Measurements from ENCODE around the gene UGT1A9. TPM values are rescaled to one million over a fixed set of nuclear protein-coding genes. Genes with fewer than 3 reads are reported as not detected.

The UGT1A9 gene
- total RNA-seq, 2 donors from 2014 or later: not detected

DNA sequence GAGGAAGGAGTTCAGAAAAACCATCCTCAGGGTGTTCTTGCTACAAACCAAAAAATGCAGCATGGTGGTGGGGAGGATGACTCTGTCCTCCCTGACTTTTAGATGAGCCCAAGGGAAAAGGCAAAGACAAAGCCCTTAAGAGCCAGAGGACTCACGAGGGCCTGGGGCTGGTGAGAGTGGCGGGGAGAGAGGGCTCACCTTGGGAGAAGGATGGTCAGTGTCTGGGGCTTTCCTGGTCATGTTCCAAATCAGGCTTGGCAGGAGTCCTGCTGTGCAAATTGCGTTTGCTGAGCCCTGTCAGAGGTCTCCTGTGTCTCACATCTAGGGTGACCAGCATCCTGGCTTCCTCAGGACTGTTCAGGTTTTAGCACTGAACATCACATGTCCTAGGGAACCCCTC lies 93.1 kb downstream of the UGT1A9 start:
- no peak for ATAC-seq
- no peaks in the 10 kb centered on the region for H3K36me3 Mint-ChIP-seq

GRCh38 chr2:233766416-233766815 lies 94.7 kb downstream of the UGT1A9 start:
- no peaks in the 10 kb centered on the region for H3K36me3 Mint-ChIP-seq
- H3K9me3 Mint-ChIP-seq: no peaks in the 10 kb centered on the region
- no peak overlapping the region for H3K27ac Mint-ChIP-seq
- no peak for DNase-seq (ENCODE audit: low spot score in 2 of 2)
- ATAC-seq: no peak

More for the DNA sequence above, 93.1 kb downstream of the UGT1A9 start:
- no peak for DNase-seq (ENCODE audit: low spot score in 2 of 2)
- Mint-ChIP-seq H3K9me3 (no peaks in the 10 kb centered on the region), H3K27ac (no peak overlapping the region)

- no peaks in the 10 kb centered on the region for H3K36me3 Mint-ChIP-seq
- H3K27ac Mint-ChIP-seq: no peak overlapping the region
- ATAC-seq: no peak
- H3K9me3 Mint-ChIP-seq: no peaks in the 10 kb centered on the region
- no peak for DNase-seq (ENCODE audit: low spot score in 2 of 2)
Measured at GRCh38 chr2:233768076-233768475, 96.4 kb downstream of the UGT1A9 start.

DNA sequence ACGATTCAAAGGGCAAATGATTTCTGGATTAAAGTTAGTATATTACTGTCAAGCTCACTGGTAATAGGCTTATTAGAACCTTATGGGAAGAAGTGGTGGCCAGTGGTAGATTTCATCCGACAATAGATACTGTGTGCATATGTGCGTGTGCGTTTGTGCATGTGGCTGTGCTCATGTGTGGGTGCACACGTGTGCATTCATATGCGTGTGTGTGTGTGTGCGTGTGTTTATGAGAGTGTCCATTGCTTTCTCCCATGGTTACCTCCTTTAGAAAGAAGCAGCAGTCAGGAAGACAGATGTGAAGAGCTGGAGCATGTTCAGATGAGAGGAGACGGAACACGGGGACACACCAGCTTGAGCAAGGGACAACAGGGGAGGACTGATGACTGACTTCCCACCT lies 97.6 kb downstream of the UGT1A9 start:
- ATAC-seq: no peak
- H3K27ac Mint-ChIP-seq: no peak overlapping the region
- DNase-seq (ENCODE audit: low spot score in 2 of 2): no peak
- no peaks in the 10 kb centered on the region for H3K36me3 Mint-ChIP-seq
- H3K9me3 Mint-ChIP-seq: no peaks in the 10 kb centered on the region

- Mint-ChIP-seq H3K27ac (no peak overlapping the region), H3K36me3 (peaks cover 12 to 20% of the 10 kb centered on the region in 2 donors), H3K9me3 (peaks cover 12% of the 10 kb centered on the region in 2 donors)
- DNase-seq (ENCODE audit: low spot score in 2 of 2) (no peak), ATAC-seq (no peak)
Measured at GRCh38 chr2:233772153-233772552, 100.5 kb downstream of the UGT1A9 start.

- Mint-ChIP-seq H3K36me3 (peaks cover 14 to 22% of the 10 kb centered on the region in 2 donors), H3K9me3 (peaks cover 12% of the 10 kb centered on the region in 2 donors), H3K27ac (no peak overlapping the region)
- ATAC-seq (no peak), DNase-seq (ENCODE audit: low spot score in 2 of 2) (no peak)
Measured at GRCh38 chr2:233772583-233772982, 100.9 kb downstream of the UGT1A9 start.

GRCh38 chr2:233773854-233774253 lies 102.2 kb downstream of the UGT1A9 start:
- peaks cover 12% of the 10 kb centered on the region in 2 donors for H3K9me3 Mint-ChIP-seq
- no peak overlapping the region for H3K27ac Mint-ChIP-seq
- ATAC-seq (no peak), DNase-seq (ENCODE audit: low spot score in 2 of 2) (no peak)
- peaks cover 19 to 22% of the 10 kb centered on the region in 2 donors for H3K36me3 Mint-ChIP-seq

GRCh38 chr2:233775414-233775813 lies 103.7 kb downstream of the UGT1A9 start:
- Mint-ChIP-seq H3K36me3 (peaks cover 19 to 22% of the 10 kb centered on the region in 2 donors), H3K9me3 (peaks cover 12 to 17% of the 10 kb centered on the region in 2 donors), H3K27ac (no peak overlapping the region)
- no peak for ATAC-seq
- no peak for DNase-seq (ENCODE audit: low spot score in 2 of 2)

GRCh38 chr2:233778030-233778429 lies 106.3 kb downstream of the UGT1A9 start, which contains the start of gene MROH2A:
MROH2A (plus strand) TSS chr2:233778330; CDS start chr2:233779359, 1,029 bp downstream.
- peaks cover 12 to 17% of the 10 kb centered on the region in 2 donors for H3K9me3 Mint-ChIP-seq
- ATAC-seq (no peak), DNase-seq (ENCODE audit: low spot score in 2 of 2) (no peak)
- no peak within 1 kb of the TSS for H3K27ac Mint-ChIP-seq
- peaks cover 19 to 22% of the 10 kb centered on the region in 2 donors for H3K36me3 Mint-ChIP-seq

DNA sequence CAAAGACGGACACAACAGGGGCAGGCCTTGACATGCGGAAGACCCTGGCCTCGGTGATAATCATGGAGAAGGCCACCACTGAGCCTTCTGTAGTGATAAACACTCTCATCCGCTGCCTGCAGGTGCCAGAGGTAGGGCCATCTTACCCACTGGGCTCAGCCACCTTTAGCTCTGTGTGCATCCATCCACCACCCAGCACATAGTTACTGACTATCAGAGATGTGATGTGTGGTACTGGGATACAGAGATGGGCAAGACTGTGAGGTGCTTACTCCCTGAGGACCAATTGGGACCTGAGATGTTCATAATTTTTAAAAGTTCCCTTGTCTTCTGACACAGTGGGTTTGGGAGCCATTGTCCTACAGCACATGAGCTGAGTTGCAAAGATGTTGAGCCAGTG lies 108.0 kb downstream of the UGT1A9 start:
- H3K9me3 Mint-ChIP-seq: peaks cover 12 to 17% of the 10 kb centered on the region in 2 donors
- H3K36me3 Mint-ChIP-seq: peaks cover 19 to 22% of the 10 kb centered on the region in 2 donors
- no peak for ATAC-seq
- DNase-seq (ENCODE audit: low spot score in 2 of 2): no peak
- H3K27ac Mint-ChIP-seq: no peak overlapping the region

GRCh38 chr2:233780771-233781170 lies 109.1 kb downstream of the UGT1A9 start:
- ATAC-seq: no peak
- DNase-seq (ENCODE audit: low spot score in 2 of 2): no peak
- Mint-ChIP-seq H3K36me3 (peaks cover 14 to 16% of the 10 kb centered on the region in 2 donors), H3K9me3 (peaks cover 8 to 11% of the 10 kb centered on the region in 2 donors), H3K27ac (no peak overlapping the region)

- DNase-seq (ENCODE audit: low spot score in 2 of 2) (no peak), ATAC-seq (no peak)
- Mint-ChIP-seq H3K9me3 (peaks cover 0 to 7% of the 10 kb centered on the region in 2 donors), H3K36me3 (peaks cover 0 to 8% of the 10 kb centered on the region in 2 donors), H3K27ac (no peak overlapping the region)
Measured at GRCh38 chr2:233789554-233789953, 117.9 kb downstream of the UGT1A9 start.

- Mint-ChIP-seq H3K36me3 (peaks cover 0 to 2% of the 10 kb centered on the region in 2 donors), H3K9me3 (peaks cover 0 to 2% of the 10 kb centered on the region in 2 donors), H3K27ac (no peak overlapping the region)
- ATAC-seq (no peak), DNase-seq (ENCODE audit: low spot score in 2 of 2) (no peak)
Measured at GRCh38 chr2:233791151-233791882, 119.6 kb downstream of the UGT1A9 start.

GRCh38 chr2:233791883-233792329 lies 120.2 kb downstream of the UGT1A9 start:
- Mint-ChIP-seq H3K36me3 (no peaks in the 10 kb centered on the region), H3K9me3 (no peaks in the 10 kb centered on the region), H3K27ac (no peak overlapping the region)
- DNase-seq (ENCODE audit: low spot score in 2 of 2) (no peak), ATAC-seq (no peak)

GRCh38 chr2:233792720-233793119 lies 121.0 kb downstream of the UGT1A9 start:
- no peak overlapping the region for H3K27ac Mint-ChIP-seq
- DNase-seq (ENCODE audit: low spot score in 2 of 2) (no peak), ATAC-seq (no peak)
- H3K36me3 Mint-ChIP-seq: no peaks in the 10 kb centered on the region
- H3K9me3 Mint-ChIP-seq: no peaks in the 10 kb centered on the region

GRCh38 chr2:233793465-233794127 lies 121.9 kb downstream of the UGT1A9 start:
- H3K9me3 Mint-ChIP-seq: no peaks in the 10 kb centered on the region
- ATAC-seq (no peak), DNase-seq (ENCODE audit: low spot score in 2 of 2) (no peak)
- H3K36me3 Mint-ChIP-seq: no peaks in the 10 kb centered on the region
- no peak overlapping the region for H3K27ac Mint-ChIP-seq

DNA sequence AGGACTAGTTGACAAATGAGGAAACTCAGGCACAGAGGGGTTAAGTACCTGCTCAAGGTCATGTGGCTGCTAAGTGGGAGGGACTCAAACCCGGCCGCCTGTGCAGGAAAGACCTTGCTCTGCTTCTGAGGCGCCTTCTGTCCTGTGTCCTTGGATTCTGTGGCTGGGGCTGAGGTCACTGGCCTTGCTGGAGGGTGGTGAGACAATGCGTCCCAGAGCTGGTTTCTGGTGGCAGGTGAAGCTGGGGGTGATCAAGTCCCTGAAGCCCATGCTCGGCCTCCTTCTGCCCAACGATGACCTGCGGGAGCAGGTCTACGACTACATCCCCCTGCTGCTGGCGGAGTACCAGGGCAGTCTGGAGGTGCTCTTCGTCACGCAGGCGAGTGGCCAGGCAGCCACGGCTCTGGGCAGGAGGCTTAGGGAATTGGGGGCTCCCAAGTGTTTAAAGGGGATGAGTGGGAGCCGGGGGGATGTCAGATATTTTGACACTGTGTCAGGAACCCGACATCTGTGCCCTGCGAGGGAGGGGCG lies 122.5 kb downstream of the UGT1A9 start:
- ATAC-seq: no peak
- Mint-ChIP-seq H3K36me3 (no peaks in the 10 kb centered on the region), H3K27ac (no peak overlapping the region), H3K9me3 (no peaks in the 10 kb centered on the region)
- no peak for DNase-seq (ENCODE audit: low spot score in 2 of 2)

All from activated naive CD4-positive, alpha-beta T cell treated with anti-CD3 and anti-CD28 coated beads, Interleukin-2, amount 50 U/mL, for 72 hours (primary cell).